GM12878 (cell line): ENCODE data around the gene FOXP1. TPM values are rescaled to one million over a fixed set of nuclear protein-coding genes. Genes with fewer than 3 reads are reported as not detected.

Experiments
- ATAC-seq: fragments of 200-7000 bp; cut with Tn5 transposase; 3 replicates; pipeline ENCODE4 v1.9.1; 2020; ENCODE audit warnings: mild to moderate bottlenecking, moderate library complexity
- BruUV-seq: library from RNA; stranded (reverse); fragments of 400-500 nt; replicated peaks from 2 replicates; lab custom pipeline; 2021; lab: Mats Ljungman, UMichigan
- CTCF ChIA-PET: fragments of 300-600 bp; sonication (Branson Sonifier 250); formaldehyde crosslinking; extraction: SDS; loops from one replicate; lab custom pipeline; 2021; ENCODE audit warnings: inconsistent platforms; lab: Yijun Ruan, JAX
- POLR2A ChIA-PET: fragments of 350-600 bp; formaldehyde crosslinking; extraction: SDS; loops from one replicate; lab custom pipeline; 2021; ENCODE audit warnings: inconsistent platforms; lab: Charles Lee
- RAD21 ChIA-PET: fragments of 300-600 bp; sonication (Branson Sonifier 250); formaldehyde crosslinking; loops from one replicate; lab custom pipeline; 2023; ENCODE audit warnings: antibody characterized with exemption; ENCODE audit not compliant: unreplicated experiment; lab: Charles Lee
- SMC1A ChIA-PET: fragments of 300-600 bp; sonication (Branson Sonifier 250); formaldehyde crosslinking; loops from one replicate; lab custom pipeline; 2023; ENCODE audit not compliant: unreplicated experiment, uncharacterized antibody; lab: Charles Lee
- DNase-seq: peaks from one replicate; pipeline ENCODE4 v3.0.0-alpha.2; 2011; ENCODE audit warnings: low read depth, low spot score
- FAIRE-seq: peaks from 3 replicates; lab custom pipeline; 2011; peaks lifted over from hg19 to GRCh38; lab: Jason Lieb, UNC
- H2AFZ ChIP-seq: 2 replicates; pipeline ENCODE4 v1.6.0; 2011; ENCODE audit warnings: low read depth, low read length, control low read depth; ENCODE audit not compliant: control insufficient read depth
- H3K27ac ChIP-seq: 2 replicates; pipeline ENCODE4 v1.5.1; 2011; ENCODE audit warnings: control low read depth; ENCODE audit not compliant: control insufficient read depth, insufficient read depth
- H3K27me3 ChIP-seq, 2 experiments: replicated peaks in 1 of 2; 2 replicates each; pipeline versions ENCODE4 v1.6.0 to v1.6.1; 2011; ENCODE audit warnings: low read length in 1 of 2; ENCODE audit not compliant: control insufficient read depth in 2 of 2, insufficient read depth in 2 of 2
- H3K36me3 ChIP-seq, 2 experiments: 2 replicates each; pipeline ENCODE4 v1.5.1; 2011; ENCODE audit warnings: low read length in 1 of 2; ENCODE audit not compliant: control insufficient read depth in 2 of 2, insufficient read depth in 2 of 2
- H3K4me1 ChIP-seq: 2 replicates; pipeline ENCODE4 v1.6.1; 2011; ENCODE audit warnings: mild to moderate bottlenecking, low read length, moderate library complexity, mixed read lengths; ENCODE audit not compliant: control insufficient read depth, insufficient read depth
- H3K4me2 ChIP-seq: 2 replicates; pipeline ENCODE4 v1.6.0; 2011; ENCODE audit warnings: control low read depth; ENCODE audit not compliant: control insufficient read depth, insufficient read depth
- H3K4me3 ChIP-seq: fragments of 200-600 bp; sonication (generic); 2 replicates; pipeline ENCODE4 v1.5.1; 2016
- H3K79me2 ChIP-seq: 2 replicates; pipeline ENCODE4 v1.6.0; 2011; ENCODE audit warnings: low read length; ENCODE audit not compliant: control insufficient read depth, insufficient read depth
- H3K9ac ChIP-seq: 2 replicates; pipeline ENCODE4 v1.8.0; 2011; ENCODE audit warnings: low read length, control low read depth, mixed read lengths; ENCODE audit not compliant: control insufficient read depth, insufficient read depth
- H3K9me3 ChIP-seq: replicated peaks from 3 replicates; pipeline ENCODE4 v1.5.1; 2011; ENCODE audit warnings: mild to moderate bottlenecking, low read length; ENCODE audit not compliant: control insufficient read depth, insufficient read depth
- H4K20me1 ChIP-seq: 2 replicates; pipeline ENCODE4 v1.6.0; 2011; ENCODE audit not compliant: control insufficient read depth, insufficient read depth
- CBX5 ChIP-seq: sonication (generic); IDR thresholded peaks from 2 replicates; pipeline ENCODE4 v1.6.1; 2016; ENCODE audit warnings: low read depth, moderate library complexity, mild to moderate bottlenecking, inconsistent platforms
- EP300 ChIP-seq, 2 experiments: fragments of 150-350 bp in 1 of 2; IDR thresholded peaks; 2 replicates each; pipeline ENCODE4 v1.6.1; 2011 to 2012; ENCODE audit warnings: low read depth in 2 of 2, low read length in 2 of 2, borderline replicate concordance in 1 of 2, improper control_type of control experiment in 1 of 2, inconsistent platforms in 1 of 2; ENCODE audit not compliant: control insufficient read depth in 1 of 2
- FOS ChIP-seq: IDR thresholded peaks from 3 replicates; pipeline ENCODE4 v1.6.1; 2011; ENCODE audit warnings: borderline replicate concordance; ENCODE audit not compliant: insufficient read length; ENCODE audit errors: extremely low read depth
- HCFC1 ChIP-seq: fragments of 150-350 bp; IDR thresholded peaks from 2 replicates; pipeline ENCODE4 v1.6.1; 2014; ENCODE audit warnings: low read length
- IRF5 ChIP-seq: fragments of 450-650 bp; IDR thresholded peaks from 2 replicates; pipeline ENCODE4 v1.6.1; 2017; ENCODE audit warnings: borderline replicate concordance
- MEF2A ChIP-seq: IDR thresholded peaks from 2 replicates; pipeline ENCODE4 v1.6.1; 2011; ENCODE audit warnings: low read depth, mild to moderate bottlenecking, low read length, moderate library complexity; ENCODE audit not compliant: insufficient read depth
- PAX5 ChIP-seq: IDR thresholded peaks from 2 replicates; pipeline ENCODE4 v1.6.1; 2011; ENCODE audit warnings: low read depth, low read length, borderline replicate concordance
- PAX8 ChIP-seq: fragments of 450-650 bp; IDR thresholded peaks from 2 replicates; pipeline ENCODE4 v1.6.1; 2017; ENCODE audit warnings: mild to moderate bottlenecking, moderate library complexity
- RELA ChIP-seq: fragments of 450-650 bp; IDR thresholded peaks from 2 replicates; pipeline ENCODE4 v1.8.0; 2014; ENCODE audit warnings: borderline replicate concordance; ENCODE audit not compliant: partially characterized antibody
- SMARCA5 ChIP-seq: fragments of 450-650 bp; IDR thresholded peaks from 2 replicates; pipeline ENCODE4 v1.6.1; 2017; ENCODE audit warnings: mild to moderate bottlenecking
- USF2 ChIP-seq: IDR thresholded peaks from 2 replicates; pipeline ENCODE4 v1.6.1; 2011; ENCODE audit warnings: low read depth, low read length, improper control_type of control experiment, borderline replicate concordance
- YBX1 ChIP-seq: fragments of 450-650 bp; IDR thresholded peaks from 2 replicates; pipeline ENCODE4 v1.6.1; 2016; ENCODE audit warnings: antibody characterized with exemption
- WGBS: methylation state at CpG from one replicate; pipeline ENCODE4 v1.1.6; 2016; ENCODE audit warnings: low lambda C conversion rate; ENCODE audit not compliant: insufficient replicate concordance, insufficient coverage; ENCODE audit errors: missing lambda C conversion rate; 5-methylcytosine and 5-hydroxymethylcytosine counted together
- in situ Hi-C: fragments of 300-500 bp; cut with MboI; formaldehyde crosslinking; loops from 9 replicates; pipeline ENCODE4 v1.14.3; 2018; ENCODE audit warnings: mixed read lengths
- intact Hi-C: fragments of 100-400 bp; cut with micrococcal nuclease; formaldehyde crosslinking; loops from one replicate; pipeline ENCODE4 v1.14.2; 2022; ENCODE audit not compliant: unreplicated experiment
- polyA plus RNA-seq, 11 experiments: library from polyadenylated mRNA; depleted of rRNA in 4 of 11; unstranded in 6 of 11; stranded (reverse) in 5 of 11; fragments of >200 nt; fragmentation: Nextera tagmentation in 4 of 11; fragmentation: Illumina TruSeq in 1 of 11; extraction: Ambion mirVana in 4 of 11; extraction: Trizol in 1 of 11; gene quantifications; 1 replicate in 1 of 11; 2 replicates in 10 of 11; pipeline versions ENCODE4 v1.2.1 to v1.2.3, GENCODE V29; 2011 to 2016; ENCODE audit warnings: inconsistent platforms in 2 of 11, missing spikeins in 2 of 11, low read depth in 1 of 11
- total RNA-seq, 4 experiments: library from RNA; depleted of rRNA in 3 of 4; stranded (reverse); fragments of >200 nt in 3 of 4; fragmentation: Illumina TruSeq in 1 of 4; extraction: Trizol in 1 of 4; gene quantifications; 2 replicates each; pipeline versions ENCODE4 v1.2.1 to v1.2.3, GENCODE V29; 2013 to 2021
- TF ChIP-seq, protein P1 (sequence below): IDR thresholded peaks from 2 replicates; pipeline ENCODE4 v1.6.1; 2012; ENCODE audit warnings: low read depth, low read length, improper control_type of control experiment

FOXP1 gene
- total and polyA plus RNA-seq, 10 of the 15 experiments (the other 5 are each of a cell fraction or from before 2014, with no cell fraction given) = 0.05 to 1.6 (median 0.20) TPM; not detected in 1

DNA sequence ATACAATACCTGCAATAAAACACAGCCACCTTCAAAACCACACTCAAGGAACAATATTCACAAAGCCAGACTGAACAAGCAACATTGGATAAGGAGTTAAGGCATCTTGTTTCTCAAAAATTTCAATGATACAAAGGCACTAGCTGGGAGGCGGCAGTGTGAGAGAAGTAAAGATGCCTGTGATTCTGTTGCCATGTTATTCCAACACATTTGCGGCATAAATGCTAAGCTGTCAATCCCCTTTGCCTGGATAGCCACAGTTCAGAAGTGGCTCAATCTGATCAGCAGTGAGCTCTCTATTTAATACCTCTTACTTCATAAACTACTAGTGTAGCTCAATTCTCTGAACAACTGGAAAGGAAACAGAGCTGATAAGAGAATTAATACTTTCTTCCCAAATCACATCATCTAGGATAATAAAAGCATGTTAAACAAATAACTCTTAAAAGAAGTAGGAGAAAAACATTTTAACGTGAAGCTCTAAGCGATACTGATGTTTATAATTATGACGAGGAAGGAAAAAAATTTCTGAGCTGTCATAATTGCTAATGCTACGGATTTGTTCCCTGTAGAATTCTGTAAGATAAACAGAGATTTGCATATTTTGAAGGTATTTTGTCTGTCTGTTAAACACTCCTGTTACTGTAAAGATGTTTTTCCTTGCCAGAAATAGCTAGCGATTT is 358.4 kb downstream of the FOXP1 start:
- no peak overlapping the region for H3K4me2 ChIP-seq
- DNase-seq (no peak), ATAC-seq (no peak), FAIRE-seq (no peak)
- H3K4me1 ChIP-seq = peaks cover 14% of the 10 kb centered on the region
- ChIA-PET SMC1A (interaction anchor here (0.6 kb wide), 1 partner anchor 101 kb away, joined by 3 read pairs; no protein-coding TSS in a partner anchor), POLR2A (no interaction called here), RAD21 (no interaction called here), CTCF (no interaction called here)
- no peak overlapping the region for H2AFZ ChIP-seq
- no peak overlapping the region for H3K9ac ChIP-seq
- H3K4me3 ChIP-seq = no peak overlapping the region
- WGBS = 77% methylated on average over 7 of the region's 7 CpGs
- H3K79me2 ChIP-seq = no peaks in the 10 kb centered on the region
- TF ChIP-seq IRF5 (no peak), YBX1 (no peak), FOS (no peak), HCFC1 (no peak), PAX5 (no peak), EP300 (IDR thresholded peaks at IDR 0.05; ENCODE audit: borderline replicate concordance in 1 of 2, control insufficient read depth in 1 of 2, low read depth in 2 of 2, low read length in 2 of 2) (no peak), SMARCA5 (no peak), RELA (no peak), MEF2A (no peak), CBX5 (no peak), USF2 (no peak), PAX8 (no peak)
- TF ChIP-seq, protein P1, sequence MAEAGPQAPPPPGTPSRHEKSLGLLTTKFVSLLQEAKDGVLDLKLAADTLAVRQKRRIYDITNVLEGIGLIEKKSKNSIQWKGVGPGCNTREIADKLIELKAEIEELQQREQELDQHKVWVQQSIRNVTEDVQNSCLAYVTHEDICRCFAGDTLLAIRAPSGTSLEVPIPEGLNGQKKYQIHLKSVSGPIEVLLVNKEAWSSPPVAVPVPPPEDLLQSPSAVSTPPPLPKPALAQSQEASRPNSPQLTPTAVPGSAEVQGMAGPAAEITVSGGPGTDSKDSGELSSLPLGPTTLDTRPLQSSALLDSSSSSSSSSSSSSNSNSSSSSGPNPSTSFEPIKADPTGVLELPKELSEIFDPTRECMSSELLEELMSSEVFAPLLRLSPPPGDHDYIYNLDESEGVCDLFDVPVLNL = no peak
- H4K20me1 ChIP-seq = no peaks in the 10 kb centered on the region
- in situ Hi-C loops = no loop called here
- peaks cover 2 to 6% of the 10 kb centered on the region in 2 experiments; a peak in 2 of 4 replicates for H3K27me3 ChIP-seq
- intact Hi-C loops = loop anchor here (5.0 kb wide), 1 partner anchor 213 kb away; no protein-coding TSS in a partner anchor
- BruUV-seq = no TSS peak
- H3K27ac ChIP-seq = no peak overlapping the region
- no peaks in the 10 kb centered on the region for H3K36me3 ChIP-seq
- no peaks in the 10 kb centered on the region; the same call in 2 of the 3 replicates for H3K9me3 ChIP-seq
